ENCODE measurements around the gene RSKR.
A peak's percentile ranks its signal among the peaks of the same experiment; 100 is the strongest.
"Not testable (repeated sequence)": the region's sequence is repeated elsewhere in the genome, so short reads cannot be mapped to it uniquely, and the experiment has no call there.

Gene RSKR

DNA sequence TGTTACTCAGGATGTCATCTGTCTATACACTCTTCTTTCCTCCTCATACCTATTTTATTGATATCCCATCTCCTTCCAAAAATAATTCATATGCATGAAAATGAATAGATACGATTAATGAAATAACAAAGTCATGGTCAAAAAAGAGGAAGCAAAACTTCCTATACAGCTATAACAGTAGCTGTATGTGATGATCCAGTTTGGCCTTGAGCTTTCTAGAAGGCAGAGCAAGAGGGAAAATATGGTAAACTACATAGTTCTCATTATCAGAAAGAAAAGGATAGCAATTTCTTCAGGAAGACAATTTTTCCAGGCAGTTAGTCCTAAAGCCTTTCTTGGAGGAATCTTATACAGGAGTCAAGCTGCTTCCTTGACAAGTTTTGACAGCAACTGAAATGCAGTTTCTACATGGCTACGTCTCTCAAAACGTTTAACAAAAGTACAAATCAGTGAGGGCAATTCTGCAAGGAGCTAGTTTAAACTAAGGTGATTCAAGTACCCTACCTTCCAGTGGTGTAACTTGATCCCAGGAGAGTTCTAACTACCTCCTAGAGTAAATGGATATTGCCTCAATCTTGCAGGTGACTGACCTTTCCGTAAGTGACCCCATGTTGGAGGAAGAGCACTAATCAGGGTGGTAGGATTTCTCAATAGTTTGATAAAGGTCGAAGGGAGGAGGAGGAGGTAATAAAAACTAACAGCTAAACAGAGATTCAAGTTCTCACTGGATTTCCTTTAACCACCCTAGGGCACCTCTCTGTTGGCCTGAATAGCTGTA, 16.2 kb downstream of the RSKR start:
- H3K4me3 ChIP-seq (ENCODE audit: low read length), result peak overlapping the region; percentile 87
- H3K27me3 ChIP-seq (ENCODE audit: insufficient read depth, low read length), result no peaks in the 10 kb centered on the region
- no peaks in the 10 kb centered on the region for H3K9me3 ChIP-seq (ENCODE audit: insufficient read depth, low read depth, low read length)
- H3K27ac ChIP-seq (ENCODE audit: low read length), result peak overlapping the region; percentile 88
- H3K4me1 ChIP-seq (ENCODE audit: insufficient read depth, low read length), result no peaks in the 10 kb centered on the region
- peak overlapping the region; percentile 94 for H3K9ac ChIP-seq (ENCODE audit: low read depth, low read length)
- peaks cover 23% of the 10 kb centered on the region for H3K36me3 ChIP-seq (ENCODE audit: insufficient read depth, low read depth, low read length)

DNA sequence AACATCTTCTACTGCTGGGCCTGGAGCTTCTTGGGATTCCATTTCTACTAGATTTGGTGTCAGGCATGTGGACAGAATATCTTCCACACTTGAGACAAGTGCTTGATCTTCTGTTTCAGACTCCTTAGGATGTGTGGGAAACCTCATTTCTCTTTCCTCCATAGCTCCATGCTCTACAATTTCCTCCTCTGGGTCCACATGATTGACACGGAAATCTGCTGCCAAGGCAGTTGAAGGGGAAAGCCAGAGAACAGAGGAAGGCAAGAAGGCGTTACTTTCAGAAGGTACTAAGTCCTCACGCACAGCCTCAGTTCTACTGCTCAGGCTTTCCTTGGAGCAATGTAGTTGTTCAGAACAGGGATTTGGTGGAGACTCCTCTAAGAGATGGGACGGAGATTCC, 21.7 kb downstream of the RSKR start:
- peaks cover 72% of the 10 kb centered on the region for H3K36me3 ChIP-seq (ENCODE audit: insufficient read depth, low read depth, low read length)

DNA sequence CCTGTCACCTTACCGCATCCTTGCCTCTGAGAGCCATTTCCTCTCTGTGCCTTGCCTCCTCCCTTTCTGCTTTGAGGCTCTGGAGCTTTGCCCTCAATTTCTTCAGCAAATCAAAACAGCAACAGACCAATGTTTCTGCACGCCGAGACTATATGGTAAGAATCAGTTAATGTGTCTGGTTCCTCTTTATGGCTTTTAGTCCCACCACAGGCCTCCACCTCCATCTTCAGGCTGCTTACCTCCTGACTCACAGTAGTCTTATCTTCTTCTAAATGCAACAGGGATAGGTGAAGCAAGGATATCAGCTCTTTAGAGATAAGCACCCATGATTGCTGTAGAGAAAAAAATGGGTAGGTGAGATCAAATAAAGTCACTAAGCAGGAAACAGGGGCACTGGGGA, 28.1 kb downstream of the RSKR start:
- H3K4me1 ChIP-seq (ENCODE audit: insufficient read depth, low read length), result no peaks in the 10 kb centered on the region
- no peaks in the 10 kb centered on the region for H3K27me3 ChIP-seq (ENCODE audit: insufficient read depth, low read length)
- no peak overlapping the region for H3K9ac ChIP-seq (ENCODE audit: low read depth, low read length)
- no peak overlapping the region for H3K27ac ChIP-seq (ENCODE audit: low read length)
- H3K9me3 ChIP-seq (ENCODE audit: insufficient read depth, low read depth, low read length), result no peaks in the 10 kb centered on the region
- no peak overlapping the region for H3K4me3 ChIP-seq (ENCODE audit: low read length)
- H3K36me3 ChIP-seq (ENCODE audit: insufficient read depth, low read depth, low read length), result peaks cover 92% of the 10 kb centered on the region

More for the DNA sequence above, 21.7 kb downstream of the RSKR start:
- Histone ChIP-seq H3K27ac (ENCODE audit: low read length) (no peak overlapping the region), H3K4me1 (ENCODE audit: insufficient read depth, low read length) (no peaks in the 10 kb centered on the region), H3K27me3 (ENCODE audit: insufficient read depth, low read length) (no peaks in the 10 kb centered on the region), H3K4me3 (ENCODE audit: low read length) (no peak overlapping the region), H3K9me3 (ENCODE audit: insufficient read depth, low read depth, low read length) (no peaks in the 10 kb centered on the region), H3K9ac (ENCODE audit: low read depth, low read length) (no peak overlapping the region)

DNA sequence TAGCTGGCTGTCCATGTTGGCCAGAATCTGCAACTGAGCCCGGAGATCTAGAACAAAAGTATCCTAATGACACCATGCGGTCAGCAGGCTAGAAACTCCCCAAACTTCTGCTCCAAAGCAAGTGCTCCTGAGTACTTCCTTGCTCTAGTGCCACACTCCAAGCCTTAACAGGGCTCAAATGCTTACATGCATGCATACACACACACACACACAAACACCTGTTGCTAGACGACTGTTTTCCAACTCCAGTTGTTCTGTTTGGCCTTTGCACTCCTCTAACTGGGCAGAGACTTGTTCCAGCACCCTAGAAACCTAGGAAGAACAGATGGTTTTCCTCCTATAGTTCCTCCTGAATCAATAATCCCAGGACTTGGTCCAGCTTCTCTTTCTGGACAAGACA, 29.6 kb downstream of the RSKR start:
- Histone ChIP-seq H3K36me3 (ENCODE audit: insufficient read depth, low read depth, low read length) (peaks cover 93% of the 10 kb centered on the region), H3K4me1 (ENCODE audit: insufficient read depth, low read length) (no peaks in the 10 kb centered on the region), H3K9me3 (ENCODE audit: insufficient read depth, low read depth, low read length) (no peaks in the 10 kb centered on the region), H3K27me3 (ENCODE audit: insufficient read depth, low read length) (no peaks in the 10 kb centered on the region), H3K9ac (ENCODE audit: low read depth, low read length) (no peak overlapping the region), H3K4me3 (ENCODE audit: low read length) (no peak overlapping the region), H3K27ac (ENCODE audit: low read length) (no peak overlapping the region)

DNA sequence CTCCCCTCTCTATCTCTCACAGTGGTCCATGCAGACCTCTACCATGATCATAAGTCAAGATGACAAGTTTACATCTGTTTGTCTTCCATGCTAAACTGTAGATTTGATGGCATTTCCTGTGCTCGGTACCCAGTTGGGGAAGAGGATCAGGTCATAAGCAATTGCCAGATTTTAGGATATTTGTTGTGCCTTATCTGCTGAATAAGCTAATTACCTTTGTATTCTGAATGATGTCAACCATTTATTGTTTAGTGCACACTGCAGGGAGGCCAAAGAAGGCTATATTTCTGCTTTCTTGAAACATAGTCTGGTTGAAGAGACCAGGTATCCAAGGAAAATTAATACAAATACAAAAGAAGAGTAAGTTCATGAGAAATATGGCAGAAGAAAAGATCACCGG, 31.5 kb downstream of the RSKR start:
- Histone ChIP-seq H3K9me3 (ENCODE audit: insufficient read depth, low read depth, low read length) (no peaks in the 10 kb centered on the region), H3K36me3 (ENCODE audit: insufficient read depth, low read depth, low read length) (peaks cover 94% of the 10 kb centered on the region), H3K27me3 (ENCODE audit: insufficient read depth, low read length) (no peaks in the 10 kb centered on the region), H3K4me1 (ENCODE audit: insufficient read depth, low read length) (no peaks in the 10 kb centered on the region), H3K27ac (ENCODE audit: low read length) (no peak overlapping the region), H3K4me3 (ENCODE audit: low read length) (no peak overlapping the region), H3K9ac (ENCODE audit: low read depth, low read length) (no peak overlapping the region)

DNA sequence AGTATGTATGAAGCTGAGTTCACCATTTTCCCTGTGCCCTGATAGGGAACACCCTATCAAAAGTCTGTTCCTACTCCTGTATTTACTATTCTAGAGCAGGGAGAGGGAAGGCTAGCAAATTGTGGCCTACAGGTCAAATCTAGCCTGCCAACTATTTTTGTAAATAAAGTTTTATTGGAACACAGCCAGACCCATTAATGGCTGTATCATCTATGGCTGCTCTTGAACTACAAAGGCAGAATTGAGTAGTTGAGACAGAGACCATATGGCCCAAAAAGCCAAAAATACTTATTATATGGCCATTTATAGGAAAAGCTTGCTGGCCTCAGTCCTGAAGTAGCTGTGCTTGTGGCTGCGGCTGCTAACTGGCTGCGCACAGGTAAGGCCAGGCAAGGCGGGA, 33.0 kb downstream of the RSKR start:
- H3K4me1 ChIP-seq (ENCODE audit: insufficient read depth, low read length), result peaks cover 5% of the 10 kb centered on the region; the same call in 1 of the 2 replicates
- no peak overlapping the region for H3K27ac ChIP-seq (ENCODE audit: low read length)
- no peaks in the 10 kb centered on the region for H3K9me3 ChIP-seq (ENCODE audit: insufficient read depth, low read depth, low read length)
- peaks cover 85% of the 10 kb centered on the region for H3K36me3 ChIP-seq (ENCODE audit: insufficient read depth, low read depth, low read length)
- peaks cover 2% of the 10 kb centered on the region for H3K27me3 ChIP-seq (ENCODE audit: insufficient read depth, low read length)
- H3K4me3 ChIP-seq (ENCODE audit: low read length), result no peak overlapping the region
- H3K9ac ChIP-seq (ENCODE audit: low read depth, low read length), result no peak overlapping the region

DNA sequence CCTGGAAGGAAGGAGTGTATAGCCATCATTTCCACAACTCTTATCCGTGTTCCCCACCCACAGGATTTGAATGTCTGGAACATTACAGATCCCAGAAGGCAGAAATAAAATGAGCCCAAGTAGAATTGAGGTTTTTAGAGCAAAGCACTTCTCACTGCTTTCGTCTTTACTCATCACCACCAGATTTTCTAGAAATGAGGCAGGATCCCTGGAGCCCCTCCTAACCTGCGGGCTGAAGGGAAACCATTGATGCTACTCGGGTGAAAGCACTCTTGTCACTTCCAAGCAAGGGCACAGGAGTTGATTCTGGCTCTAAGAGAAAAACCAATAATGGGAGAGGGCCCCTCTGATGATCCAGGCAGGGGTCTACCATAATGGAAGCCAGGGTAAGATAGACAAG, 34.5 kb downstream of the RSKR start:
- no peak overlapping the region for H3K27ac ChIP-seq (ENCODE audit: low read length)
- peaks cover 5% of the 10 kb centered on the region; the same call in 1 of the 2 replicates for H3K4me1 ChIP-seq (ENCODE audit: insufficient read depth, low read length)
- H3K4me3 ChIP-seq (ENCODE audit: low read length), result no peak overlapping the region
- peaks cover 70% of the 10 kb centered on the region for H3K36me3 ChIP-seq (ENCODE audit: insufficient read depth, low read depth, low read length)
- no peaks in the 10 kb centered on the region for H3K9me3 ChIP-seq (ENCODE audit: insufficient read depth, low read depth, low read length)
- no peak overlapping the region for H3K9ac ChIP-seq (ENCODE audit: low read depth, low read length)
- H3K27me3 ChIP-seq (ENCODE audit: insufficient read depth, low read length), result peaks cover 8% of the 10 kb centered on the region

DNA sequence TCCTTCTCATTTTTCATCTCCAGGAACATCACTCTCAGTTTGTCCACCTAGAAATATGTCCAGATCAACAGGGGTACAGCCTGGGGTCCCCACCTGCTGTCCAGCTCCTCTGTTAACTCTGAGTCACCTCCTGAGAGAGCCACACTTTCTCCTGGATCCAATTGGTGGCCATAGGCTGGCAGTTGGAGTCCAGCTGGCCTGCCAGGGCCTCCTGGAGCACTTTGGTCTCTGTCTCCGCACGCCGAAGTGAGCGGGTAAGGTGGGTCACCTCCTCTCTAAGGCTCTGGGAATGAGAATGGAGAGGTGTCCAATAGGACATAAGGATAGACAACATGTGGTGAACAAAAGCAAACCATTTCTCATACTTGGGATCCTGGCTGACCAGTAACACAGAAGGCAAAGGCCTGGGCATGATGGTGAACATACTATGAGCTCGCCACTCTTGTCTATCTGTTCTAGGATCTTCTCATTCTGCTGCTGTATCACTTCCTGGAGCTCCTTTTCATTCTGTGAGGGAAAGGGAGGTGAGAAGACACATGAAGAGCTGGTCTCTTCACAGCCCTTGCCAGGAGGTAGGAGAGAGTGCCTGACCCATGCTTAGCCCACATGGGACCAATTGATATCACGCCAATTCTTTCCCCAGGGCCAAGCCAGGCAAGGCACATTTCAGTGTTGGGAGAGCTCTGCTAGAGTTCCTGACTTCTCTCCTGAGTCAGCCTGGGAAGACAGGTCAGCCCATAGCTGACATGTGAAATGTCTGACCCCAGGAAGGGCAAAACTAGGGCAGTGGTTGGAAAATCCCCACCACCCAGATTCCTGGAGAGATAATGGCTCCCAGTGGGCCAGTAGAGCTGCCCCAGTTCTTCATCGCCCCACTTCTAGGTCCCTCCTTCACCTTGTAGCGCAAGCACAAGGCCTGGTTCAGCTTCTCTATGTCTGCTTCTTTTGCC, 35.5 kb downstream of the RSKR start:
- Histone ChIP-seq H3K27me3 (ENCODE audit: insufficient read depth, low read length) (peaks cover 8% of the 10 kb centered on the region), H3K4me1 (ENCODE audit: insufficient read depth, low read length) (peaks cover 5% of the 10 kb centered on the region; the same call in 1 of the 2 replicates), H3K9ac (ENCODE audit: low read depth, low read length) (no peak overlapping the region), H3K27ac (ENCODE audit: low read length) (no peak overlapping the region), H3K9me3 (ENCODE audit: insufficient read depth, low read depth, low read length) (no peaks in the 10 kb centered on the region), H3K36me3 (ENCODE audit: insufficient read depth, low read depth, low read length) (peaks cover 68% of the 10 kb centered on the region), H3K4me3 (ENCODE audit: low read length) (no peak overlapping the region)

DNA sequence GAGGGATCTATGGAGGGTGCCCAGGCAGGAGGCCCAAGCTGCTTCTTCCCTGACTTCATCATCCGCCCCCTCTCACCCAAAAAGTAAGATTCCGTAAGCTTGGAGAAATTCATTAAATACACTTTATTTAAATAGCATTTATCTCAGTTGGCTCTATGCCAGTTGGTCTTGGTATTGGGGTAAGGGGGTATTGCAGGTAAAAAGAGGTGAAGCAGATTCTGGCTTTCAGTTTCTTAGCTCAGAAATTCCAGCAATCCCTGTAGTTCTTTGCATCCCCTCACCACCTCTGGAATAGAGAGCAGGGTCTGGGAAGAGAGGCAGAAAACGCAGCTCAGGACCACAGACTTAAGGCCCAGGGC, 36.5 kb downstream of the RSKR start:
- Histone ChIP-seq H3K27ac (ENCODE audit: low read length) (peak overlapping the region; percentile 59), H3K36me3 (ENCODE audit: insufficient read depth, low read depth, low read length) (peaks cover 57% of the 10 kb centered on the region), H3K4me1 (ENCODE audit: insufficient read depth, low read length) (peaks cover 5% of the 10 kb centered on the region; the same call in 1 of the 2 replicates), H3K9ac (ENCODE audit: low read depth, low read length) (peak overlapping the region; percentile 74; the same call in 1 of the 2 replicates), H3K9me3 (ENCODE audit: insufficient read depth, low read depth, low read length) (no peaks in the 10 kb centered on the region), H3K4me3 (ENCODE audit: low read length) (no peak overlapping the region), H3K27me3 (ENCODE audit: insufficient read depth, low read length) (peaks cover 16% of the 10 kb centered on the region)

DNA sequence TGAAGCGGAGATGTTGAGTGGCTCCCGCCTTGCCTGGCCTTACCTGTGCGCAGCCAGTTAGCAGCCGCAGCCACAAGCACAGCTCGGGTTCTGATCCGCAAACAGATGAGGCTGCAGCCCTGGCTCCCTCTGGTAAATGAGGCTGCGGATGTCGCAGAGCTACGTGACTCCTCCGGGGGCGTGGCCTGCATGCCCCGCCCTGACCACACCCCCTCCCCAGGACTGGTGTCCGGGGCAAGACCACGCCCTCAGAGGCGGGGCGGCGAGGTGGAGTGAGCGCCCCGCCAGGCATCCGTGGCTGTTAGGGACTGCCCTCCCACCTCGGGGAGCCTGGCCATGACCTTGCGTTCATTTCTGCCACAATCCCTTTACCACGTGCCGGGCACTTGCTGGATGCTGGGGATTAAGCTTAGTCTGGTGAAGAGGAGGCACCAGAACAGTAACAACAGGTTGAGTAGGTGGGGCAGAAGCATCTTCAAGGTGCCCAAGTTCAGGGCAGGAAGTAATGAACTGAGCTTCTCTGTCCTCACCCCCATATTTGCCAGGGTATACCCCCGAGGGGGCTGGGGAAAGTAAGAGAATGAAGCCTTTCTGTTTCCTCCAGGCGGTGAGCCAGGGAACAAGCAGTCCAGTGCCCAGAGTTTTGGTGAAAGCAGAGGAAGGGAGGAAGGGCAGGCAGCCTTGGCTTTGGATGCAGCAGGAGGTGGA, 37.1 kb downstream of the RSKR start, which contains the start of gene ALDOC:
ALDOC (minus strand) TSS at position 138 of the 708 bp plus-strand sequence. CDS start 1,363 bp downstream, outside the sequence.
- H3K27me3 ChIP-seq (ENCODE audit: insufficient read depth, low read length), result peaks cover 21% of the 10 kb centered on the region
- H3K9me3 ChIP-seq (ENCODE audit: insufficient read depth, low read depth, low read length), result no peaks in the 10 kb centered on the region
- peak within 1 kb of the TSS; percentile 66 for H3K4me3 ChIP-seq (ENCODE audit: low read length)
- H3K4me1 ChIP-seq (ENCODE audit: insufficient read depth, low read length), result peaks cover 5% of the 10 kb centered on the region; the same call in 1 of the 2 replicates
- H3K36me3 ChIP-seq (ENCODE audit: insufficient read depth, low read depth, low read length), result peaks cover 52% of the 10 kb centered on the region
- peak within 1 kb of the TSS; percentile 74; the same call in 1 of the 2 replicates for H3K9ac ChIP-seq (ENCODE audit: low read depth, low read length)
- peak within 1 kb of the TSS; percentile 59 for H3K27ac ChIP-seq (ENCODE audit: low read length)

DNA sequence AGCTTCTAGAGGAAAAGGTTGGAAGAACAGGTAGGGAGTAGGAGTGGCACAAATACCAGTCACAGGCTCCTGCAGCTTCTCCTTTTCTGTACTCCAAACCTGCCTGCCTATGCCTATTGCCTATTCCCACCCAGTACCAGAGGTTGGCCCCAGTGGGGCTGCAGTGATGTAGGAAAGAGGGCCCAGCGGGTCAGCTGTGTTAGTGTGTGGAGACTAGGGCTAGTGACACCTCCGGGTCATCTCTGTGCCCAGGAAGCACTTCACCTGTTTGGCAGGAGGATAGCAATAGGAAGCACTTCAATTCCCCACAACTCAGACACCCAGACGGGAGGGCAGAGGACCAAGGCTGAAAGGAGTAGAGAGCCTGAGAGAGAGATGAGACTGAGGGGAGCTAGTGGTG, 38.0 kb downstream of the RSKR start:
- H3K27ac ChIP-seq (ENCODE audit: low read length); H3K4me1 ChIP-seq (ENCODE audit: insufficient read depth, low read length); H3K9ac ChIP-seq (ENCODE audit: low read depth, low read length); H3K9me3 ChIP-seq (ENCODE audit: insufficient read depth, low read depth, low read length): not testable (repeated sequence)
- Histone ChIP-seq H3K36me3 (ENCODE audit: insufficient read depth, low read depth, low read length) (peaks cover 48% of the 10 kb centered on the region), H3K4me3 (ENCODE audit: low read length) (peak overlapping the region; percentile 50; the same call in 1 of the 2 replicates), H3K27me3 (ENCODE audit: insufficient read depth, low read length) (peaks cover 23% of the 10 kb centered on the region)

Measured in iPS-20b (cell line).